ENCODE data around the gene EIF5A2. TPM values are rescaled to one million over a fixed set of nuclear protein-coding genes. Genes with fewer than 3 reads are reported as not detected.
"Not testable (repeated sequence)": the region's sequence is repeated elsewhere in the genome, so short reads cannot be mapped to it uniquely, and the experiment has no call there.

Gene EIF5A2
- total RNA-seq, 1 donor: 12.3 TPM

DNA sequence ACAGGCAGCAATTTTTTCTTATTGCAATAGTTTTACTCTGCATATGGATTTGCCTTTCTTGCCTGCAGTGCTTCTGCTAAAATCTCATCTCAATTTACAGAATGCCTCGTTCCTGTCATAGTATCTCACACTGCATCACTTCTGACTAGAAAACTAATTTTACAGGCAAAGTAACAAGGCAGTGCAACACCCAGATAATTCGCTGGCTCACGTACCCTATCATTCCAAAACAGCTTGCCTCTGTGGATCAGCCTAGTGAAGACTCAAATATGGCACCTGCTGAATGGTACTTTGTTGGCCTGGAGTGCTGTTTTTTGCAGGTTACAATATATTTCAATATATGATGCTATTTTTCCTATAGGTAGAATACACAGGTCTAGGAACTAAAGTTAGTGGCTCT lies 5.3 kb downstream of the EIF5A2 start:
- Histone ChIP-seq H3K4me2 (ENCODE audit: insufficient read depth, low read length) (no peak overlapping the region), H3K4me3 (ENCODE audit: insufficient read depth, low read length) (no peak overlapping the region), H3K79me2 (ENCODE audit: insufficient read depth, low read length) (peaks cover 33% of the 10 kb centered on the region), H3K27me3 (ENCODE audit: insufficient read depth, low read length) (no peaks in the 10 kb centered on the region), H3K4me1 (ENCODE audit: insufficient read depth, low read length) (peaks cover 7% of the 10 kb centered on the region), H4K20me1 (ENCODE audit: insufficient read depth, low read length) (peaks cover 3% of the 10 kb centered on the region), H3K9me3 (ENCODE audit: low read depth, low read length) (no peaks in the 10 kb centered on the region), H2AFZ (ENCODE audit: low read length) (no peak overlapping the region), H3K27ac (ENCODE audit: low read depth, low read length) (no peak overlapping the region), H3K36me3 (ENCODE audit: insufficient read depth, low read length) (no peaks in the 10 kb centered on the region)
- TF ChIP-seq, protein P1, sequence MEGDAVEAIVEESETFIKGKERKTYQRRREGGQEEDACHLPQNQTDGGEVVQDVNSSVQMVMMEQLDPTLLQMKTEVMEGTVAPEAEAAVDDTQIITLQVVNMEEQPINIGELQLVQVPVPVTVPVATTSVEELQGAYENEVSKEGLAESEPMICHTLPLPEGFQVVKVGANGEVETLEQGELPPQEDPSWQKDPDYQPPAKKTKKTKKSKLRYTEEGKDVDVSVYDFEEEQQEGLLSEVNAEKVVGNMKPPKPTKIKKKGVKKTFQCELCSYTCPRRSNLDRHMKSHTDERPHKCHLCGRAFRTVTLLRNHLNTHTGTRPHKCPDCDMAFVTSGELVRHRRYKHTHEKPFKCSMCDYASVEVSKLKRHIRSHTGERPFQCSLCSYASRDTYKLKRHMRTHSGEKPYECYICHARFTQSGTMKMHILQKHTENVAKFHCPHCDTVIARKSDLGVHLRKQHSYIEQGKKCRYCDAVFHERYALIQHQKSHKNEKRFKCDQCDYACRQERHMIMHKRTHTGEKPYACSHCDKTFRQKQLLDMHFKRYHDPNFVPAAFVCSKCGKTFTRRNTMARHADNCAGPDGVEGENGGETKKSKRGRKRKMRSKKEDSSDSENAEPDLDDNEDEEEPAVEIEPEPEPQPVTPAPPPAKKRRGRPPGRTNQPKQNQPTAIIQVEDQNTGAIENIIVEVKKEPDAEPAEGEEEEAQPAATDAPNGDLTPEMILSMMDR (IDR thresholded peaks at IDR 0.05; ENCODE audit: extremely low read depth, low read depth, low read length): no peak
- DNase-seq (ENCODE audit: insufficient read length, low spot score, missing footprints): no peak

DNA sequence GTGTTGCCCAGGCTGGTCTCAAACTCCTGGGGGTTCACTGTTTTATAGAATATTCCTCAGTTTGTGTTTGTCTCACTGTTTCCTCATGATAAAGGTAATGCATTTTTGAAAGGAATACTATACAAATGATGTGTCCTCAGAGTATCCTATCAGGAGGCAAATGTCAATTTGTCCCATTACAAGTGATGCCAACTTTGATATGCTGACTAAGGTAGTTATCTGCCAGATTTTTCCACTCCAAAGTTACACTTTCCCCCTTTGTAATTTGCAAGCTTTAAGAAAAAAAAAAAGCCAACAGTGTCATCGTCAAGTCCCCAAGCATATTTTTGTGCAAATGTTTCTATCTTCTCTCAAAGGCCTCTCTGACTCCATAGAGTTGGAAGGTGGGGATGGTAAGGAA lies 9.0 kb downstream of the EIF5A2 start:
- TF ChIP-seq, protein P1 (IDR thresholded peaks at IDR 0.05; ENCODE audit: extremely low read depth, low read depth, low read length): no peak
- Histone ChIP-seq H3K27ac (ENCODE audit: low read depth, low read length) (no peak overlapping the region), H3K79me2 (ENCODE audit: insufficient read depth, low read length) (peaks cover 6% of the 10 kb centered on the region), H3K36me3 (ENCODE audit: insufficient read depth, low read length) (no peaks in the 10 kb centered on the region), H2AFZ (ENCODE audit: low read length) (no peak overlapping the region), H3K4me3 (ENCODE audit: insufficient read depth, low read length) (no peak overlapping the region), H3K4me1 (ENCODE audit: insufficient read depth, low read length) (no peaks in the 10 kb centered on the region), H4K20me1 (ENCODE audit: insufficient read depth, low read length) (peaks cover 3% of the 10 kb centered on the region), H3K4me2 (ENCODE audit: insufficient read depth, low read length) (no peak overlapping the region), H3K27me3 (ENCODE audit: insufficient read depth, low read length) (no peaks in the 10 kb centered on the region), H3K9me3 (ENCODE audit: low read depth, low read length) (no peaks in the 10 kb centered on the region)
- DNase-seq (ENCODE audit: insufficient read length, low spot score, missing footprints): no peak

- Histone ChIP-seq H3K36me3 (ENCODE audit: insufficient read depth, low read length) (peaks cover 4% of the 10 kb centered on the region), H3K79me2 (ENCODE audit: insufficient read depth, low read length) (no peaks in the 10 kb centered on the region), H2AFZ (ENCODE audit: low read length) (no peak overlapping the region), H3K27ac (ENCODE audit: low read depth, low read length) (no peak overlapping the region), H3K27me3 (ENCODE audit: insufficient read depth, low read length) (no peaks in the 10 kb centered on the region), H3K4me1 (ENCODE audit: insufficient read depth, low read length) (no peaks in the 10 kb centered on the region), H3K4me2 (ENCODE audit: insufficient read depth, low read length) (no peak overlapping the region), H4K20me1 (ENCODE audit: insufficient read depth, low read length) (peaks cover 3% of the 10 kb centered on the region), H3K9me3 (ENCODE audit: low read depth, low read length) (no peaks in the 10 kb centered on the region), H3K4me3 (ENCODE audit: insufficient read depth, low read length) (no peak overlapping the region)
- no peak for DNase-seq (ENCODE audit: insufficient read length, low spot score, missing footprints)
- TF ChIP-seq, protein P1 (IDR thresholded peaks at IDR 0.05; ENCODE audit: extremely low read depth, low read depth, low read length): no peak
Measured at GRCh38 chr3:170897978-170898377, 10.5 kb downstream of the EIF5A2 start.

- not testable (repeated sequence) for H3K4me2 ChIP-seq (ENCODE audit: insufficient read depth, low read length); H3K36me3 ChIP-seq (ENCODE audit: insufficient read depth, low read length); DNase-seq (ENCODE audit: insufficient read length, low spot score, missing footprints); H3K4me3 ChIP-seq (ENCODE audit: insufficient read depth, low read length); H4K20me1 ChIP-seq (ENCODE audit: insufficient read depth, low read length); H2AFZ ChIP-seq (ENCODE audit: low read length); H3K27ac ChIP-seq (ENCODE audit: low read depth, low read length); H3K79me2 ChIP-seq (ENCODE audit: insufficient read depth, low read length); H3K9me3 ChIP-seq (ENCODE audit: low read depth, low read length); H3K4me1 ChIP-seq (ENCODE audit: insufficient read depth, low read length); H3K27me3 ChIP-seq (ENCODE audit: insufficient read depth, low read length)
Measured at GRCh38 chr3:170897199-170897598, 11.2 kb downstream of the EIF5A2 start.

Data from osteoblast (primary cell).